ENCODE data around the gene KISS1R.
"Not testable (repeated sequence)": the region's sequence is repeated elsewhere in the genome, so short reads cannot be mapped to it uniquely, and the experiment has no call there.

The KISS1R gene

DNA sequence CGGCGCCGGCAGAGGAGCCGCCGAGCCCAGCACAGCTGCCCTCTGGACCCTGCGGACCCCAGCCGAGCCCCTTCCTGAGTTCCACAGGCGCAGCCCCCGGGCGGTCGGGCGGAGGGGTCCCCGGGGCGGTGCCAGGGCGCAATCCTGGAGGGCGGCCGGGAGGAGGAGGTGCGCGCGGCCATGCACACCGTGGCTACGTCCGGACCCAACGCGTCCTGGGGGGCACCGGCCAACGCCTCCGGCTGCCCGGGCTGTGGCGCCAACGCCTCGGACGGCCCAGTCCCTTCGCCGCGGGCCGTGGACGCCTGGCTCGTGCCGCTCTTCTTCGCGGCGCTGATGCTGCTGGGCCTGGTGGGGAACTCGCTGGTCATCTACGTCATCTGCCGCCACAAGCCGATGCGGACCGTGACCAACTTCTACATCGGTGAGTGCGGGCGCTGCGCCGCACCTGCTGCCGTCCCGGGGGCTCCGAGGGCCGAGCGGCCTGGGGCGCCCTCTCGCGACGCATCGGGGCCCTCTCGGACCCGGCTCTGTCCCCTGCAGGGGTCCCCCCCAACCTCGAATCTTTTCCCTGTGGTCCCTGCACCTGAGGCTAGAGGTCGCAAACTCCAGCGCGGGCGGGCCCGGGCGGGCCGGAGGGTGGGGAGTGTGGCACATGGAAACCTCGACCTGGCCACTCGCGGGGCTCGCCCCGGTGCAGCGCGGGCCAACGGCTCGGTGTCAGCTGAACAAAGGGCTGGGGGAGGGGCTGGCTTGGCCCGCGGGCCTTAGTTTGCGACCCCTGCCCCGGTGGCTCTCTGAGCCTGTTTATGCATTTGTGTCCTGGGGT, at the start of gene KISS1R:
Gene KISS1R, plus strand, starts transcription at position 11 of the 829 bp plus-strand sequence. Its CDS starts 170 bp downstream, at position 181.
- DNase-seq: peak; percentile 44

DNA sequence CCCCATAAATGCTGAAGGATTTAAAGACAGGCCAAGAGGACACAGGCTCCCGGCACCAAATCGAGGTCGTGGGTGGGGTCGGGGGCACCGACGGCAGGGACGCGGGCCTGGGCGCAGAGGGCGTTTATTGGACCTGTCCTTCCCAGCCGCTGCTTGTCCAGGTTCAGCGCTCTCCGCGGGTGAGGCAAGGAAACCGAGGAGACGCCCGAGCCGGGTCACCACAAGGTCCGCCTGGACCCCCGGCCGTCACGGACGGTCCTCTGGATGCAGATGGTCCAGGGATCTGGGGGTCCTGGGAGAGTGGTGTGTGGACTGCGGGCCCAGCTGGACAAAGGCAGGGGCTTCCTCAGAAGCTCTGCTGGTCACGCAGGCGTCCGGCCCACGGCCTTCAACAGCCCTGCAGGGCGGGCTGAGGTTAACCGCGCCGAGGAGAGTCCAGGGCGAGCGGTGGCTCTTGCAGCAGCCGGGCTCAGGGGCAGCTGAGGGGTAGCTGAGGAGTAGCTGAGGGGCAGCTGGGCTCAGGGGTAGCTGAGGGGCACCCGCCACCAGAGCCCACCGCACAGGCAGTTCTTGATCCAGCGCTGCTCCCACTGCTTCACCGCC, 49.2 kb upstream of the KISS1R start:
- DNase-seq: no peak

DNA sequence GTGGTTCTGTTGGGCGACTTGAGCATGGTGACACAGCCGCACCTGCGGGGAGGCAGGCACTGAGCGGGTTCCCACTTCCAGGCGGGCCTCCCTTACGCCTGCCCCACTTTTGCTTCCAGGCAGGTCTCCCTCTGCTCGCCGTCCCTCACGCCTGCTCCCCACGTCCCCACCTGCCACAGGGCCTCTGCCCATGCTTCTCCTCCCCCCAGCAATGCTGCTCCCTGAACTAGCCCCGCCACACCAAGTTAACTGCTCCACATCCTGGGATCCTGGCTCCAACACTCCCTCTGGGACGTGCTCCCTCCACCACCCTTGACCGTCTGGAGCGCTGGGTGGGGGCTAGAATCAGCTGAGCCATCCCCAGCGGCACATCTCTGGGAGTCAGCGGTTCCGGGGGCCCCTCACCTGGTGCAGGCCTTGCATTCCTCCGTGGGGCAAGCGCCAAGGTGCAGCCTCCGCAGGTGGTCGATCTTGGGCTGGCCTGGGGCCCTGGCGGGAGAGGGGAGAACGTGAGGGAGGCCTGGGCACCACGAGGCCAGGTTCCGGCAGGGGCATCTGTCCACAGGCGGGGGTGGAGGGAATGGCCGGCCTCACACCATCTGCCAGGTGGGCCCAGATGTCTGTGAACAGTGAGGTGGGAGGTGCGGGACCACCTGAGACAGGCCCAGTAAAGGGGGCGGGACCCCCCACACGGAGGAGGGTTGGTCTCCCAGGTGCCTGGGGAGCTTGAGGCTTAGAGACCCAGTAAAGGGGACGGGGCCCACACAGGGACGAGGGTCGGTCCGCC, 48.5 kb upstream of the KISS1R start:
- DNase-seq: no peak

DNA sequence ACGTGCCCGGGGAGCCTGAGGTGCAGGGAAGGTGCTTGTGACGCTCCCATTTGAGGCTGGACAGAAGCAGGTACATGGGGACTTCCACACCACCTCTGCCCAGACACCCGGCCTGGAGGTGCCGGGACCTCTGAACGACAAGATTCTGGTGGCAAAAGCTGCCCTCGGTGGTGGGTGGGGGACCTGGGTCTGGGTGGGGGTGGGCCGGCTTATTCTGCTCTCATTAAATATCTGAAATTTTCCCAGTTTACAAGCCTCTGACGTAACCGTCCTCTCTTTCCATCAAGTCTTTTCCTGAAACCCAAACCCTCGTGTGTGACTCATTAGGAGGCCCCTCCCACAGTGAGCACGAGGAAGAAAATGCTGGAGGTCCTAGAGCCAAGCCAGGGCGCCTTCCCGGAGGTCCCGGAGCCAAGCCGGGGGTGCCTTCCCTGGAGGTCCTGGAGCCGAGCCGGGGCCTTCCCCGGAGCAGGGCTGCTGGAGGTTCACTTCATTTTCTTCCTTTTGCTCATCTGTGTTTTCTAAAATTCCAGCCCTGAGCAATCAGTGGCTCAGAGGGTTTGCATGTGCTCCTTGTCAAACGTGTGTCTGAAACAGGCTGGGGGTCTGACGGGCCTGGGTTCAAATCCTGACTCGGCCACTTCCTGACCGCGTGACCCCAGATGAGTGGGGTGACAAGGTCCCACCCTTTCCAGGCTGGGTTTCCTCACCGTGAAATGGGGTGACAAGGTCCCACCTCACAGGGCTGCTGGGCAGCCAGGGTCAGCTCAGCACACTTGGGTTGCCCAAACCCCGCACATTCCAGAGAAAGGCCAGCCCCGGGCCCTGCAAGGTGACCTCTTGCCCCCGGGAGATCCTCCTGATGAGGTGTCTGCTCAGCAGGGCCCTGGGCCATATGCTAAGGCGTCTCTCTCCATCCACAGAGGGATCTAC, 47.6 kb upstream of the KISS1R start:
- DNase-seq: no peak

DNA sequence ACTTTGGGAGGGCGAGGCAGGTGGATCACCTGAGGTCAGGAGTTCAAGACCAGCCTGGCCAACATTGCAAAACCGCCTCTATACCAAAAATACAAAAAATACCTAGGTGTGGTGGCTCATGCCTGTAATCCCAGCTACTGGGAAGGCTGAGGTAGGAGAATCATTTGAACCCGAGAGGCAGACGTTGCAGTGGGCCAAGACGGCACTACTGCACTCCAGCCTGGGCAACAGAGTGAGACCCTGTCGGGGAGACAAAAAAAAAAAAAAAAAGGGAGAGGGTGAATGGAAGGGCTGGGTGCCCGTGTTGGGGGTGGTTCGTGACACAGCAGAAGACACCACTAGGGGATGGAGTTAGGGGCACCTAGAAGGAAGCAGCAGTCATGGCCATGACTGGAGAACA, 46.8 kb upstream of the KISS1R start:
- no peak for DNase-seq

DNA sequence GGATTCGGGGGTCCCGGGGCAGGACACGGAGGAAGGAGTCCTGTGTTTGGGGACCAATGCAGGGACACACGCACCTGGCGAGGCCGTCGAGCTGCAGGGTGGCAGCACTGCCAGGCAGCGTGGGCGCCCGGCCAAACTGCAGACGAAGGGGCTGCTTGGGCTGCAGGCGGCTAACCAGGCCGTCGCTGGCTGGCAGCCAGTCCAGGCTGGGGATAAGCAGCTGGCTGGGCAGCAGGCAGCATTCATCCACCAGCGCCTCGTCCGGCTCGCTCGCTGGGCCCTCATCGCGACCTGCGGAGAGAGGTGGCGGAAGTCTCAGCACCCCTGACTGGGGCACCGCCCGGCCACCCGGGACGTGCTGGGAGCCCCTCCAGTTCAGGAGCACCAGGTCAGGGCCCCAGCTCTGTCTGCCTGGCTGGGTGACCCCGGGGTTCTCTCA, 46.2 kb upstream of the KISS1R start:
- no peak for DNase-seq

DNA sequence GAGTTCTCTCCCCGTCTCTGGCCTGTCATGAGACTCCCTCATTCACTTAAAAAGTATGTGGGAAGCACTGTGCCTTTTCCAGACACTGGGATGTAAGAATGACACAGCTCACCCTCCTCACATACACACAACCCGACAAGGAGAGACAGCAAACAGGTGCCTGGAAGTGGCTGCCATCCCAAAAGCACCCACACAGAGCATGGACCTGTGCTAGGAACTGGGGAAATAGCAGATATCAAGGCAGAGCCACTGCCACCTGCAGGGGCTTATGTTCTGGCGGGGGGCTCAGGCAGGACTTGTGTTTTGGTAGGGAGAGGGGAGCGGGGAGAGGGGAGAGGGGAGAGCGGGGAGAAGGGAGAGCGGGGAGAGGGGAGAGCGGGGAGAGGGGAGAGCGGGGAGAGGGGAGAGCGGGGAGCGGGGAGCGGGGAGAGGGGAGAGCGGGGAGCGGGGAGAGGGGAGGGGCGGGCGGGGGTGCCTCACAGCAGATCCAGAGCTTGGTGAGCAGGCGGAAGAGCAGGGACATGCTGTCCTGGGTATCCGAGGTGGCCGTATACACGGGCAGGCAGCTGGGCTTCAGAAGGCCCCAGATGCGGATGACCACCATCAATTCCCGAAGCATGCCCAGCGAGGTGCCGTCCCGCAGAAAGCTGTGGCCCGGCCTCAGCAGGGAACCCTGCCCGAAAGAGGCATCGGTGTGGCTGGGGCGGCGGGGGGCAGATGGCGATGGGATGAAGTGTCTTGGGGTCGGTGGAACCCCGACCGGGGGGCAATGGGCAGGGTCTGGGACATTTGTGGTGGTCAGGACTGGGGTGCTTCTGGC, 45.5 kb upstream of the KISS1R start:
- no peak for DNase-seq

DNA sequence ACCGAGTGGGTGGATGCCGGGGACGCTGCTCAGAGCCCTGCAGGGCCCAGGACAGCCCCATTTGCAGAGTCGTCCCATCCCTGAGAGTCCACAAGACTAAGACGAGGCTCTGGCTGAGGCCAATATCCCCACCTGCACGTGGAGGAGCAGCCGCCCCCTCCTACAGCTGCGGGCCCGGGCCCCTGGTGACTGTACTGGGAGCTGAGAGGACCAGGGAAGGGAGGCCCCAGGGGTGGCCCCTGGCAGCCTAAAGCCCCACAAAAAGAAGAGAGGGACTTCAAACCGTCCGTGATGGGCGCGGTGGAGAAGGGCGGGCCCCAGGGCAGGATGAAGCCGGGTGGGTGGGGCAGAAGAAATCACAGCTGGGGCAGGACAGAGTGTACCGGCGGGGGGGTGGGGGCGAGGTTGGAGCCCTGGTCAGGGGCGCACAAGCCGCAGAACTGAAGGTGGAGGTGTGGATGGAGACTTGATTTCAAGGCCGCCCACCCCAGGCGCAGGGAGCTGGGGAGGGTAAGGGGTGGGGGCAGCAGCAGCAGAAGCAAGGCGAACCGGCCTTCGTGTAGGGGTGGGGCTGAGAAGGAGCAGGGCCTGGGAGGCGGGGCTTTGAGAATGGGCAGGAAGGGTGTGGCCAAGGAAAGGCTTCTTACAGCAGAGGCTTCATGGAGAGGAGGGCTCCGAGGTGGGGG, 44.7 kb upstream of the KISS1R start:
- peak; percentile 79 for DNase-seq

DNA sequence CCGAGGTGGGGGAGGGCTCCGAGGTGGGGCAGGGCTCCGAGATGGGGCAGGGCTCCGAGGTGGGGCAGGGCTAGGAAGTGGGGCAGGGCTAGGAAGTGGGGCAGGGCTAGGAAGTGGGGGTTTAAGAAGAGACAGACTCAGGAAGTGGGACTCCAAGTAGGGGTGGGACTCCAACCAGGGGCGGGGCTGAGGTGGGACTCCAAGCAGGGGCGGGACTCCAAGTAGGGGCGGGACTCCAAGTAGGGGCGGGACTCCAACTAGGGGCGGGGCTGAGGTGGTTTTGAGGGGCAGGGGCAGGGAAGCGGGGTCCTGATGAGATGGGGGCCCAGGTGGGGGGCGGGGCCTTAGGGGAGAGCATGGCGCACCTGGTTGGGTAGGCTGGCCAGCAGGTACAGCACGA, 44.0 kb upstream of the KISS1R start:
- peak; percentile 82 for DNase-seq

DNA sequence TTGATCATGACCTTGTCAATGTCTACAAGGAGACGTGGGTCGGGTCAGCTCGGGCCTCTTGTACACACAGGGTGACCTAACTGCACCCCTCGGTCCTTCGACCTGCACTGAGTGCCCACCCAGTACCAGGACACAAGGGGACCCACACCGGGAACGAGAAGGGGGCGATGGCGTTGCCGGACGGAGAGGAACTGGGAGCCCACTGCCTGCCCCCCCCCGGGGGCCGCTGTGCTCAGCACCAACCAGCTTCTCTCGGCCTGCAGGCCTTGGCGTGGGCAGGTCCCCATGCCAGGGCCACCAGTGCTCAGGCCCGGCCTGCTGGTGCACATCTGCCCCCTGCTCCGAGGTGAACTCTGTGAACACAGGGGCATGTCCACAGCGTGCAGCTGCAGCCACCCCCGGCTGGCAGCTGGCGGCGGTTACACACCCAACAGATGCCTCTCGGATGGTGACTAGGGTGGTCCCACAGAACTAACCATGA, 43.5 kb upstream of the KISS1R start:
- DNase-seq: no peak

DNA sequence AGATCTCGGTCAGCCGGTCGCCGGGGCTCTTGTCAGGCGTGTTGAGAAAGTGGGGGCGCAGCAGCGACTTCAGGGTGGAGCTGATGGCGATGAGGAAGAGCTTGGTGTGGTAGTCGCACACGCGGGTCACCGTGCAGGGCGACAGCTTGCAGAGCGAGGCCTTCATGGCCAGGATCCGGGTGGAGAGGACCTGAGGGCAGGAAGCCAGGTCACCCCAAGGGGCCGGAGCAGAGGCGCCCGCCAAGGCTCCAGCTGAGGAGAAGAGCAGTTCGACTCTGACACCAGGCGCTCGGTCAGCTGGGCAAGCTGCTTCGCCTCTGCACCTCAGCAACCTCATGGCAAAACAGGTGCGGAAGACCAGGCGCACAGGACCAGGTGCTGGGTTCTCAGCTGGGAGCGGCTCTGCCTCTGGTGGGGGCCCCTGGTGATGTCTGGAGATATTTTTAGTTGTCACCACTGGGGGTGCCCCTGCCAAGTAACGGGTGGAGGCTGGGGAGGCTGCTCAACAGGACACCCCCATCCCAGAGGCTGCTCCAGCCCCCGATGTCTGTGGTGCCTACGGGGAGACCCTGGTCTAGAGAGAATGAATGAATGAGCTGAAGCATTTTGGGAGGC, 41.8 kb upstream of the KISS1R start:
- DNase-seq: no peak

DNA sequence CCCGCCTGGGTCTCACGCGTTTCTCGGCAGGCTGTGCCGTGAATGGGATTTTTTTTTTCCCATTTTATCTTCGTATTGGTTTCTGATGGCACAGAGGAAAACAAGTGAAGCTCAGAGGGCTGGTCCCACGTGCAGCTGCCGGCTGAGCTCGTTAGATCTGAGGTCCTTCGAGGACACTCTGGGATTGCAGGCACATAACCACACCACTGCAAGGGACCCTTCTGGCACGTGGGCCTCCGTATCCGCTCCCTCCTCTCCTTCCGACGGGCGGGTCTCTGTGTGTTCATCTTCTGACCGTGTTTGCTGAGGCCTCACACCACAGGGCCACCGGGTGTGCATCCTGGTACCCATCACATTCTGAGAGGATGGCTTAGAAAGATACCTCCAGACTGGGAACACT, 41.0 kb upstream of the KISS1R start:
- DNase-seq: no peak

DNA sequence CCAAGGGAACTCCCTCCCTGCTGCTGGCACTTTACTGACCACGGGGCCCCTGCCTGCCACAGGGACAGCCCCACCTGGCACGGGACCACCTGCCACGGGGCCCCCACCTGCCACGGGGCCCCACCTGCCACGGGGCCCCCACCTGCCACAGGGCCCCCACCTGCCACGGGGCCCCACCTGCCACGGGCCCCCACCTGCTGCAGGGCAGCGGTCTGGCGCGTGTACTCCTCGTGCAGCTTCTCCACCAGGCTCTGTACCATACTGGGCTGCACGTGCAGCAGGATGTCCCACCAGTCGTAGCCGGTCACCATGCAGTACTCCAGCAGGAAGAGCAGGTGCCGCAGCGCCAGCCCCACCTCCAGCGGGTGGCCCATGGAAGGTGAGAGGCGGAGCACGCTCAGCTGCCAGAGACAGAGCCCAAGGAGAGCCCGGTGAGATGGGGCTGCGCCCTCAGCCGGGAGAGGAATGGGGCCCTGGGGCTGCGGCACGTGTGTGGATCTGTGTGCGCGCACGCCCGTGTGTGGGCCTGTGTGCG, 40.3 kb upstream of the KISS1R start:
- no peak for DNase-seq

DNA sequence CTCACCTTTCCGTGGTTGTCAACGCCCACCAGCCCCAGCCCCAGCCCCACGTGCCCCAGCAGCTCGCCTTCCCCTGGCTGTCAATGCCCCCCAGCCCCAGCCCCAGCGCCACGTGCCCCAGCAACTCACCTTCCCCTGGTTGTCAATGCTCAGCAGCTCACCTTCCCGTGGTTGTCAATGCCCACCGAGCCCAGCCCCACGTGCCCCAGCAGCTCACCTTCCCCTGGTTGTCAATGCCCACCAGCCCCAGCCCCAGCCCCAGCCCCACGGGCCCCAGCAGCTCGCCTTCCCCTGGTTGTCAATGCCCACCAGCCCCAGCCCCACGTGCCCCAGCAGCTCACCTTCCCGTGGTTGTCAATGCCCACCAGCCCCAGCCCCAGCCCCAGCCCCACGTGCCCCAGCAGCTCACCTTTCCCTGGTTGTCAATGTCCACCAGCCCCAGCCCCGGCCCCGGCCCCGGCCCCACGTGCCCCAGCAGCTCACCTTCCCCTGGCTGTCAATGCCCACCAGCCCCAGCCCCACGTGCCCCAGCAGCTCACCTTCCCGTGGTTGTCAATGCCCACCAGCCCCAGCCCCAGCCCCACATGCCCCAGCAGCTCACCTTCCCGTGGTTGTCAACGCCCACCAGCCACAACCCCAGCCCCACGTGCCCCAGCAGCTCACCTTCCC, 39.0 kb upstream of the KISS1R start:
- DNase-seq: not testable (repeated sequence)

DNA sequence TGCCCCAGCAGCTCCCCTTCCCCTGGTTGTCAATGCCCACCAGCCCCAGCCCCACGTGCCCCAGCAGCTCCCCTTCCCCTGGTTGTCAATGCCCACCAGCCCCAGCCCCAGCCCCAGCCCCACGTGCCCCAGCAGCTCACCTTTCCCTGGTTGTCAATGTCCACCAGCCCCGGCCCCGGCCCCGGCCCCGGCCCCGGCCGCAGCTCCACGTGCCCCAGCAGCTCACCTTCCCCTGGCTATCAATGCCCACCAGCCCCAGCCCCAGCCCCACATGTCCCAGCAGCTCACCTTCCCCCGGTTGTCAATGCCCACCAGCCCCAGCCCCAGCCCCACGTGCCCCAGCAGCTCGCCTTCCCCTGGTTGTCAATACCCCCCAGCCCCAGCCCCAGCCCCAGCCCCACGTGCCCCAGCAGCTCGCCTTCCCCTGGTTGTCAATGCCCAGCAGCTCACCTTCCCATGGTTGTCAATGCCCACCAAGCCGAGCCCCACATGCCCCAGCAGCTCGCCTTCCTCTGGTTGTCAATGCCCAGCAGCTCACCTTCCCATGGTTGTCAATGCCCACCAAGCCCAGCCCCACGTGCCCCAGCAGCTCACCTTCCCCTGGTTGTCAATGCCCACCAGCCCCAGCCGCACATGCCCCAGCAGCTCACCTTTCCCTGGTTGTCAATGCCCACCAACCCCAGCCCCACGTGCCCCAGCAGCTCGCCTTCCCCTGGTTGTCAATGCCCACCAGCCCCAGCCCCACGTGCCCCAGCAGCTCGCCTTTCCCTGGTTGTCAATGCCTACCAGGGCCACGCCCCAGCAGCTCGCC, 38.2 kb upstream of the KISS1R start:
- DNase-seq: not testable (repeated sequence)

DNA sequence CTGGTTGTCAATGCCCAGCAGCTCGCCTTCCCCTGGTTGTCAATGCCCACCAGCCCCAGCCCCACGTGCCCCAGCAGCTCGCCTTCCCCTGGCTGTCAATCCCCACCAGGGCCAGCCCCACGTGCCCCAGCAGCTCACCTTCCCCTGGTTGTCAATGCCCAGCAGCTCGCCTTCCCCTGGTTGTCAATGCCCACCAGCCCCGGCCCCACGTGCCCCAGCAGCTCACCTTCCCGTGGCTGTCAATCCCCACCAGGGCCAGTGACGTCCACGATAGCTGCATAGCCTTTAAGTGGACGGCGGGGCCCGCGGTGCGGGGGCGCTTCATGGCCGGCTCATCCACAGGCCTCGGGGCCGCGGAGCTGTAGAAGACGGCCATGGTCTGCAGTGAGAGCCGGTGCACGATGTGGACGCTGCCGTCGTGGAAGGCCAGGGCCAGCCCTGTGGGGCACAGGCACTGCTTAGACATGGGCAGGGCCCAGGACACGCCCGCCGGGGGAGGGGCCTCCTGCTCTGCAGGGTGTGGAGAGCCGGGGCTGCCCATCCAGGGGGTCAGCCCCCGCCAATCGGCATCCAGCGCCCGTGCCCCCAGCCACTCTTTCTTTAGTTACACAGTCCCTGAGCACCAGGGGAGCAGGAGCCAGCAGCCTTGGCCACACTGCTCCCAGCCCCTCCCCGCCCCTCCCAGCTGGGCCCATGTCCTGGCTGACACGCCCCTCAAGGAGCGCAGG, 37.3 kb upstream of the KISS1R start:
- DNase-seq: no peak

DNA sequence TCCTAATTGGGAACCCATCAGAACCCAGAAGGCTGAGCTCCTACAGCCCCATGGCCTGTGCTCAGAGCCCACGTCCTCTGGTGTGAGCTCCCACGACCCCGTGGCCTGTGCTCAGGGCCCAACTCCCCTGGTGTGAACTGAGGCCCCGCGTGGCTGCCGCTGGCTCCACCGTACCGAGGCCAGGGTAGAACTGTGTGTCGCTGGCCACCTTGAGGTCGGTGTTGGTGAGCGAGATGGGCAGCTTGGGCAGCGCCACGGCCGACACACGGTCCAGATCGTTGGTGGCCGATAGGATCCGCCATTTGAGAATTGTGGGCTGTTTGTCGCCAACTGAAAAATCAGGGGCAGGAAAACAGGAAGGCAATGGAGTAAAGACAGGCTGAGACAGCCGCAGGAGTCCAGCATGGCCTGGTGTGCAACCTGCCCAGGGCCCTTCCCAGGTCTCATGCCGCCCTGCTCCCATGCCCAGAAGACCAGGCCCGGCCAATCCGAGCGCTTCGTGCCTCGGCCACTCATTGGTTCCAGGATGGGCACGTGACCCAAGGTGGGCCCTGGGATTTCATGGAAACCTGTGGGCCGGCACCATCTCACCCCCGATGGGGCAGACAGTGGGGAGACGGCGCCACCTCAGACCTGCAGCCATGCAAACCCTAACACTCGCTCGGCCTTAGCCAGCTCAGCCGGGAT, 35.6 kb upstream of the KISS1R start:
- DNase-seq: no peak
